NCI-H345 treated with DMSO at 0.1 percent for 48 hours (cell line): Measurements from ENCODE around the gene IL1R2.

ENCODE experiments used
- DNase-seq: peaks from one replicate; lab custom pipeline; 2025; ENCODE audit not compliant: unreplicated experiment; lab: John Stamatoyannopoulos, UW

The IL1R2 gene

GRCh38 chr2:102076512-102076911 lies 84.8 kb downstream of the IL1R2 start:
- no peak for DNase-seq
